ENCODE measurements around the gene ARHGEF16. TPM values are rescaled to one million over a fixed set of nuclear protein-coding genes. Genes with fewer than 3 reads are reported as not detected.

The ARHGEF16 gene
- total and polyA plus RNA-seq, 2 experiments from 2014 or later = not detected

DNA sequence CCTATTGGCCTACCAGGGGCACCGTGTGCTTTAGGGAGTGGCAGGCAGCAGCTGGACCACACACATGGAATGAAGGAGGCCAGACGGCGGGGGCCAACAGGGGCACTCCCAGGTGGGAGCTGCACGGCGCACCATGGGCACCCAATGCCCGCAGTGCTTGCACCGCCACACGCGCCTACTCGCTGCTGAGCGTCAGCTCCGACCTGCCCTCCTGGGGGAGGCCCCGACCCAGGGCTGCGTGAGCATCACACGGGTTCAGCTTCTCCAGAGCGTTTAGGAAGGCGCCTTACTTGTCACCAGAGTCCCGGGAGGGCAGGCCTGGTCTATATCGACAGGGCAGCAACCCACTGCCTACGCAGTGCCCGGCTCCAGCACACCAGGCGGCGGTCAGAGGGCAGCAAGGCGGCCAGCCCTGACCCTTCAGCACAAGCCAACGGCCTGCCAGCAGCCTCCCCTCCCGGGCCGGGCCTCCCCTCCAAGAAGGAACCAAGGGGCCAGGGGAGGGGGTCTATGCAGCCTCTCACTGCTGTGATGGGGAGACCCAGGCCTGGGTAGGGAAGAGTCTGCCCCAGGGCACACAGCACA lies 64.9 kb downstream of the ARHGEF16 start:
- 88 to 92% methylated on average over 21 to 27 of the region's 27 CpGs for WGBS, 2 experiments (ENCODE audit: low coverage in 1 of 2, low lambda C conversion rate in 2 of 2, missing lambda C conversion rate in 2 of 2)
- Histone ChIP-seq H2AFZ (no peak overlapping the region), H3K36me3 (ENCODE audit: low read depth) (no peaks in the 10 kb centered on the region), H3K4me1 (ENCODE audit: insufficient read depth) (peaks cover 8% of the 10 kb centered on the region), H3K4me3 (no peak overlapping the region), H3K27me3 (replicated peaks; ENCODE audit: insufficient read depth) (no peaks in the 10 kb centered on the region), H3F3A (ENCODE audit: insufficient read depth) (no peaks in the 10 kb centered on the region), H4K20me1 (ENCODE audit: insufficient read depth) (no peaks in the 10 kb centered on the region), H3K4me2 (ENCODE audit: unreplicated experiment) (no peak overlapping the region), H3K27ac (no peak overlapping the region), H3K79me2 (ENCODE audit: insufficient read depth) (no peaks in the 10 kb centered on the region), H3K9me3 (ENCODE audit: low read depth) (no peaks in the 10 kb centered on the region), H3K9me2 (ENCODE audit: insufficient read depth) (no peaks in the 10 kb centered on the region), H3K9ac (no peak overlapping the region)
- in situ Hi-C loops (cut with MboI) = no loop called here
- DNase-seq = no peak
- TF ChIP-seq EZH2 (IDR thresholded peaks at IDR 0.05; ENCODE audit: insufficient read depth, poor library complexity, severe bottlenecking) (no peak), EZH2phosphoT487 (IDR thresholded peaks at IDR 0.05; ENCODE audit: insufficient read depth, low read depth) (no peak)

DNA sequence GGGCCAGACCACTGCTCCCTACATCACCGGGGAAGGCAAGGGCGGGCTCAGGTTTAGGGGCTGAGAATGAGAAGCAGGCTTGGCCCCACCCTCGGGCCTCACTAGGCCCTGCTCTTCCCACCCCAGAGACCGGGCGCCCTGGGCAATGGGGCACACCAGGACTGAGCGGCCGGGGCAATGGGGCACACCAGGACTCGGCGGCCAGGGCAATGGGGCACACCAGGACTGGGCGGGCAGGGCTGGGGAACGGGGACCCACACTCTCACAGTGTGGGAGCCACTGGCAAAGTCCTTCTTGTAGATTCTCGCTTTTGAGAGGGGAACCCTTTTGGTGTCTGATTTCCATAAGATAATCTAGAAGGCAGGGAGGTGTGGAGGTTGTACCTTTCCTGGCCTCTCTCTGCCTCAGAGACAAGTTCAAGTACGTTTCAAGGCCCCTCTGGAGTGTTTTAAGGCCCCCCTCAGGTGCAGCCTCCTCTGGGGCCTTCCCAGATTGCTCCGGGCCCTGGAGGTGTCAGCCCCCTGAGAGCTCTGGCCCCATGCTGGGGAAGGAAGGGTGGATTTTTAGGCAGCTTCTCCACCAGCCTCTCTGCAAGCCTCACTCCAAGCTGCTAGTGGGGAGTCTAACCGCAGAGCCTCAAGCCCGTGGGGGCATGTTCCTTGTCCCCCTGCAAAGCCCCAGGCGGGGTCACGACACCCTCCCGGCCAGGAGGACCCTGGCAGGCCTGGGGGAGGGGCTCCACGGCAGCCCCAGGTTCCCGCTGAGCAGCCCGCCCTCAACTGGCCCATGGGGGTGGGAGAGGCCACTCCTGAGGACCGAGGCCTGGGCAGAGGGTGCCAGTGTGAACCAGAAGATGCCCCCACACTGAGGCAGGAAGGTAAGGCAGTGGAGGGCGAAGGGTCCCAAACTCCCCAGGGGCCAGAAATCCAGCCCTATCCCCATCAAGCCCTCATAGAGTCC lies 66.2 kb downstream of the ARHGEF16 start:
- Histone ChIP-seq H4K20me1 (ENCODE audit: insufficient read depth) (no peaks in the 10 kb centered on the region), H3K9ac (no peak overlapping the region), H2AFZ (no peak overlapping the region), H3K9me2 (ENCODE audit: insufficient read depth) (no peaks in the 10 kb centered on the region), H3K4me2 (ENCODE audit: unreplicated experiment) (no peak overlapping the region), H3K4me3 (no peak overlapping the region), H3K4me1 (ENCODE audit: insufficient read depth) (peaks cover 8% of the 10 kb centered on the region), H3K79me2 (ENCODE audit: insufficient read depth) (no peaks in the 10 kb centered on the region), H3K9me3 (ENCODE audit: low read depth) (no peaks in the 10 kb centered on the region), H3K27ac (no peak overlapping the region), H3K36me3 (ENCODE audit: low read depth) (no peaks in the 10 kb centered on the region), H3F3A (ENCODE audit: insufficient read depth) (no peaks in the 10 kb centered on the region), H3K27me3 (replicated peaks; ENCODE audit: insufficient read depth) (no peaks in the 10 kb centered on the region)
- in situ Hi-C loops (cut with MboI) = no loop called here
- TF ChIP-seq EZH2phosphoT487 (IDR thresholded peaks at IDR 0.05; ENCODE audit: insufficient read depth, low read depth) = no peak
- no peak for TF ChIP-seq EZH2 (IDR thresholded peaks at IDR 0.05; ENCODE audit: insufficient read depth, poor library complexity, severe bottlenecking)
- 89% methylated on average over 23 to 24 of the region's 24 CpGs for WGBS, 2 experiments (ENCODE audit: low coverage in 1 of 2, low lambda C conversion rate in 2 of 2, missing lambda C conversion rate in 2 of 2)
- no peak for DNase-seq

GRCh38 chr1:3521426-3521825 lies 67.0 kb downstream of the ARHGEF16 start:
- H3K36me3 ChIP-seq (ENCODE audit: low read depth) = no peaks in the 10 kb centered on the region

GRCh38 chr1:3522112-3522511 lies 67.6 kb downstream of the ARHGEF16 start:
- in situ Hi-C loops (cut with MboI) = no loop called here
- no peak for TF ChIP-seq EZH2 (IDR thresholded peaks at IDR 0.05; ENCODE audit: insufficient read depth, poor library complexity, severe bottlenecking)
- TF ChIP-seq EZH2phosphoT487 (IDR thresholded peaks at IDR 0.05; ENCODE audit: insufficient read depth, low read depth) = no peak
- no peak for DNase-seq
- peaks cover 8% of the 10 kb centered on the region for H3K4me1 ChIP-seq (ENCODE audit: insufficient read depth)
- H3F3A ChIP-seq (ENCODE audit: insufficient read depth) = no peaks in the 10 kb centered on the region
- H3K79me2 ChIP-seq (ENCODE audit: insufficient read depth) = no peaks in the 10 kb centered on the region
- WGBS, 2 experiments (ENCODE audit: low coverage in 1 of 2, low lambda C conversion rate in 2 of 2, missing lambda C conversion rate in 2 of 2) = 87 to 89% methylated on average over 12 to 13 of the region's 13 CpGs
- no peaks in the 10 kb centered on the region for H3K9me3 ChIP-seq (ENCODE audit: low read depth)
- no peaks in the 10 kb centered on the region for H3K27me3 ChIP-seq (replicated peaks; ENCODE audit: insufficient read depth)
- no peaks in the 10 kb centered on the region for H4K20me1 ChIP-seq (ENCODE audit: insufficient read depth)
- H3K27ac ChIP-seq = no peak overlapping the region
- no peak overlapping the region for H3K4me2 ChIP-seq (ENCODE audit: unreplicated experiment)
- no peaks in the 10 kb centered on the region for H3K36me3 ChIP-seq (ENCODE audit: low read depth)
- H2AFZ ChIP-seq = no peak overlapping the region
- no peak overlapping the region for H3K9ac ChIP-seq
- H3K4me3 ChIP-seq = no peak overlapping the region
- H3K9me2 ChIP-seq (ENCODE audit: insufficient read depth) = no peaks in the 10 kb centered on the region

More at GRCh38 chr1:3521426-3521825, 67.0 kb downstream of the ARHGEF16 start:
- WGBS, 2 experiments (ENCODE audit: low coverage in 1 of 2, low lambda C conversion rate in 2 of 2, missing lambda C conversion rate in 2 of 2) = 80 to 81% methylated on average over 13 to 16 of the region's 16 CpGs
- no peaks in the 10 kb centered on the region for H3K9me2 ChIP-seq (ENCODE audit: insufficient read depth)
- H3K4me2 ChIP-seq (ENCODE audit: unreplicated experiment) = no peak overlapping the region
- H3K27me3 ChIP-seq (replicated peaks; ENCODE audit: insufficient read depth) = no peaks in the 10 kb centered on the region
- H3K4me1 ChIP-seq (ENCODE audit: insufficient read depth) = peaks cover 8% of the 10 kb centered on the region
- H2AFZ ChIP-seq = no peak overlapping the region
- H3K4me3 ChIP-seq = no peak overlapping the region
- H3K27ac ChIP-seq = no peak overlapping the region
- no peak for TF ChIP-seq EZH2 (IDR thresholded peaks at IDR 0.05; ENCODE audit: insufficient read depth, poor library complexity, severe bottlenecking)
- no peak for TF ChIP-seq EZH2phosphoT487 (IDR thresholded peaks at IDR 0.05; ENCODE audit: insufficient read depth, low read depth)
- H3K9me3 ChIP-seq (ENCODE audit: low read depth) = no peaks in the 10 kb centered on the region
- no peaks in the 10 kb centered on the region for H4K20me1 ChIP-seq (ENCODE audit: insufficient read depth)
- in situ Hi-C loops (cut with MboI) = no loop called here
- no peaks in the 10 kb centered on the region for H3F3A ChIP-seq (ENCODE audit: insufficient read depth)
- no peaks in the 10 kb centered on the region for H3K79me2 ChIP-seq (ENCODE audit: insufficient read depth)
- DNase-seq = no peak
- H3K9ac ChIP-seq = no peak overlapping the region

Data from GM23248 (cell line).